Spleen (tissue), 11 donors: ENCODE results near the gene SLC7A4. TPM values are rescaled to one million over a fixed set of nuclear protein-coding genes. Genes with fewer than 3 reads are reported as not detected.
"Not testable (repeated sequence)": the region's sequence is repeated elsewhere in the genome, so short reads cannot be mapped to it uniquely, and the experiment has no call there.

Experiments
- DNase-seq: peaks from one replicate; pipeline ENCODE4 v3.0.0-alpha.2; 2020
- H3K27ac ChIP-seq, 8 donors: fragments of 200-600 bp; sonication (generic) in 7 of 8; 1 replicate in 4 of 8; 2 replicates in 4 of 8; pipeline versions ENCODE4 v1.5.0 to v1.8.0; 2016 to 2021; ENCODE audit warnings: inconsistent platforms in 4 of 8, mild to moderate bottlenecking in 4 of 8, moderate library complexity in 1 of 8
- H3K27me3 ChIP-seq, 7 donors: fragments of 200-600 bp; sonication (generic) in 6 of 7; replicated peaks in 1 of 7; 1 replicate in 4 of 7; 2 replicates in 3 of 7; pipeline versions ENCODE4 v1.5.0 to v1.8.0; 2016 to 2021; ENCODE audit warnings: inconsistent platforms in 3 of 7, mild to moderate bottlenecking in 1 of 7
- H3K36me3 ChIP-seq, 6 donors: fragments of 200-600 bp; sonication (generic) in 5 of 6; 1 replicate in 4 of 6; 2 replicates in 2 of 6; pipeline versions ENCODE4 v1.5.0 to v1.8.0; 2016 to 2021; ENCODE audit warnings: inconsistent platforms in 2 of 6
- H3K4me1 ChIP-seq, 6 donors: fragments of 200-600 bp; sonication (generic) in 5 of 6; 1 replicate in 3 of 6; 2 replicates in 3 of 6; pipeline versions ENCODE4 v1.5.0 to v1.8.0; 2016 to 2021; ENCODE audit warnings: inconsistent platforms in 3 of 6
- H3K4me3 ChIP-seq, 8 donors: fragments of 200-600 bp; sonication (generic) in 7 of 8; 1 replicate in 4 of 8; 2 replicates in 4 of 8; pipeline versions ENCODE4 v1.5.0 to v1.8.0; 2016 to 2021; ENCODE audit warnings: inconsistent platforms in 4 of 8, mild to moderate bottlenecking in 4 of 8, moderate library complexity in 2 of 8
- H3K9me3 ChIP-seq, 8 donors: fragments of 200-600 bp; sonication (generic) in 7 of 8; 1 replicate in 4 of 8; 2 replicates in 4 of 8; pipeline versions ENCODE4 v1.5.0 to v1.8.0; 2016 to 2021; ENCODE audit warnings: inconsistent platforms in 4 of 8
- CTCF ChIP-seq, 11 experiments: fragments of 200-600 bp in 7 of 11; fragments of 450-650 bp in 4 of 11; sonication (generic) in 4 of 11; IDR thresholded peaks in 8 of 11; conservative IDR thresholded peaks in 3 of 11; 1 replicate in 7 of 11; 2 replicates in 4 of 11; pipeline versions ENCODE4 v1.4.0 to v1.8.0; 2016 to 2021; ENCODE audit warnings: antibody characterized with exemption in 11 of 11, inconsistent platforms in 4 of 11, mild to moderate bottlenecking in 1 of 11
- POLR2A ChIP-seq, 3 donors: fragments of 450-650 bp; IDR thresholded peaks; one replicate each; pipeline ENCODE4 v1.5.1; 2017; ENCODE audit warnings: antibody characterized with exemption in 3 of 3, mild to moderate bottlenecking in 1 of 3
- POLR2AphosphoS5 ChIP-seq, 3 donors: sonication (generic); formaldehyde crosslinking; IDR thresholded peaks; one replicate each; pipeline ENCODE4 v1.5.1; 2017; ENCODE audit warnings: antibody characterized with exemption in 3 of 3
- WGBS, 5 donors: extraction: QIAGEN DNeasy Blood & Tissue Kit in 3 of 5; methylation state at CpG; one replicate each; pipeline versions ENCODE4 v1.1.5 to v1.1.7; 2013 to 2018; 5-methylcytosine and 5-hydroxymethylcytosine counted together
- intact Hi-C: fragments of 100-400 bp; cut with DNase I; formaldehyde crosslinking; loops from one replicate; pipeline ENCODE4 v1.15.0; 2023; ENCODE audit warnings: low total_unique reads
- polyA plus RNA-seq, 3 donors: library from polyadenylated mRNA; stranded (reverse); fragments of 200-250 nt; gene quantifications; one replicate each; pipeline ENCODE4 v1.2.1, GENCODE V29; 2013
- total RNA-seq, 7 donors: library from RNA; depleted of rRNA in 3 of 7; stranded (reverse); fragments of >200 nt in 3 of 7; fragmentation: NEBNext Ultra II Directional in 4 of 7; extraction: Animal tissue kit (Norgen Biotek cat#: 25700) in 4 of 7; gene quantifications; one replicate each; pipeline versions ENCODE4 v1.1.0 to v1.2.1, GENCODE V29; 2016 to 2021
- donor health status: healthy with polysubstance abuse.
- donor health status: DM: no; HTN: no; CAD: no; lungs with moderate emphysema.
- donor health status: DM: no; HTN: no; CAD: no.
- donor health status: Bipolar disorder and iron deficiency.
- donor health status: healthy.
- donor health status: DM: no; HTN: no; CAD: no.
- donor health status: DM: yes; HTN: yes; CAD: no.

Gene SLC7A4
- total and polyA plus RNA-seq, 10 donors: 0.11 to 0.95 (median 0.29) TPM; not detected in 3

GRCh38 chr22:21067901-21068680, 35.7 kb upstream of the SLC7A4 start:
- intact Hi-C loops: no loop called here
- H3K27me3 ChIP-seq: no peaks in the 10 kb centered on the region
- H3K4me3 ChIP-seq: no peak overlapping the region
- no peaks in the 10 kb centered on the region for H3K36me3 ChIP-seq
- no peaks in the 10 kb centered on the region for H3K9me3 ChIP-seq
- no peaks in the 10 kb centered on the region for H3K4me1 ChIP-seq
- no peak overlapping the region for H3K27ac ChIP-seq
- 75 to 89% (median 86%) methylated on average over 12 of the region's 12 CpGs for WGBS, 5 donors
- TF ChIP-seq CTCF (IDR thresholded peaks at IDR 0.05 in 8 of 11, conservative IDR thresholded peaks at IDR 0.05 in 3 of 11): no peak
- no peak for DNase-seq

- Histone ChIP-seq H3K4me1 (no peaks in the 10 kb centered on the region), H3K27me3 (no peaks in the 10 kb centered on the region), H3K27ac (no peak overlapping the region), H3K36me3 (no peaks in the 10 kb centered on the region), H3K4me3 (no peak overlapping the region), H3K9me3 (no peaks in the 10 kb centered on the region)
- no peak for DNase-seq
- no peak for TF ChIP-seq CTCF (IDR thresholded peaks at IDR 0.05 in 8 of 11, conservative IDR thresholded peaks at IDR 0.05 in 3 of 11)
- TF ChIP-seq POLR2A (IDR thresholded peaks at IDR 0.05): no peak
- no peak for TF ChIP-seq POLR2AphosphoS5 (IDR thresholded peaks at IDR 0.05)
- intact Hi-C loops: no loop called here
- WGBS, 5 donors: 88 to 93% (median 88%) methylated on average over 27 to 28 of the region's 28 CpGs
Observed at GRCh38 chr22:21067075-21067900, 34.9 kb upstream of the SLC7A4 start.

- H3K27me3 ChIP-seq: no peaks in the 10 kb centered on the region
- DNase-seq: no peak
- H3K4me3 ChIP-seq: no peak overlapping the region
- H3K4me1 ChIP-seq: no peaks in the 10 kb centered on the region
- H3K9me3 ChIP-seq: no peaks in the 10 kb centered on the region
- intact Hi-C loops: no loop called here
- TF ChIP-seq CTCF (IDR thresholded peaks at IDR 0.05 in 8 of 11, conservative IDR thresholded peaks at IDR 0.05 in 3 of 11) (no peak), POLR2A (IDR thresholded peaks at IDR 0.05) (no peak), POLR2AphosphoS5 (IDR thresholded peaks at IDR 0.05) (no peak)
- WGBS, 5 donors: 64 to 76% (median 68%) methylated on average over 13 of the region's 13 CpGs
- no peak overlapping the region for H3K27ac ChIP-seq
- H3K36me3 ChIP-seq: no peaks in the 10 kb centered on the region
Observed at GRCh38 chr22:21064917-21065864, 32.8 kb upstream of the SLC7A4 start.

- H3K4me3 ChIP-seq, H3K9me3 ChIP-seq, DNase-seq, H3K36me3 ChIP-seq, H3K4me1 ChIP-seq, intact Hi-C loops, H3K27ac ChIP-seq, H3K27me3 ChIP-seq: not testable (repeated sequence)
- 76 to 87% (median 85%) methylated on average over 11 of the region's 11 CpGs for WGBS, 5 donors
Observed at GRCh38 chr22:21064425-21064824, 32.1 kb upstream of the SLC7A4 start.

- H3K4me3 ChIP-seq, H3K27me3 ChIP-seq, H3K9me3 ChIP-seq, H3K27ac ChIP-seq, DNase-seq, intact Hi-C loops, H3K36me3 ChIP-seq, H3K4me1 ChIP-seq: not testable (repeated sequence)
- 87 to 95% (median 93%) methylated on average over 15 to 18 of the region's 18 CpGs for WGBS, 5 donors
Observed at GRCh38 chr22:21061660-21062321, 29.4 kb upstream of the SLC7A4 start.

GRCh38 chr22:21060363-21060762, 28.0 kb upstream of the SLC7A4 start:
- H3K4me1 ChIP-seq, H3K4me3 ChIP-seq, intact Hi-C loops, DNase-seq, H3K9me3 ChIP-seq, H3K27ac ChIP-seq, H3K36me3 ChIP-seq: not testable (repeated sequence)
- 74 to 89% (median 77%) methylated on average over 4 to 7 of the region's 8 CpGs for WGBS, 5 donors
- peaks cover 0 to 16% (median 0%) of the 10 kb centered on the region in 7 donors for H3K27me3 ChIP-seq
